ENCODE measurements around the gene FN3KRP. TPM values are rescaled to one million over a fixed set of nuclear protein-coding genes. Genes with fewer than 3 reads are reported as not detected.

Gene FN3KRP
- total and polyA plus RNA-seq, 10 of the 15 experiments (the other 5 are each of a cell fraction or from before 2014, with no cell fraction given) = 1.8 to 50.5 (median 26.5) TPM

DNA sequence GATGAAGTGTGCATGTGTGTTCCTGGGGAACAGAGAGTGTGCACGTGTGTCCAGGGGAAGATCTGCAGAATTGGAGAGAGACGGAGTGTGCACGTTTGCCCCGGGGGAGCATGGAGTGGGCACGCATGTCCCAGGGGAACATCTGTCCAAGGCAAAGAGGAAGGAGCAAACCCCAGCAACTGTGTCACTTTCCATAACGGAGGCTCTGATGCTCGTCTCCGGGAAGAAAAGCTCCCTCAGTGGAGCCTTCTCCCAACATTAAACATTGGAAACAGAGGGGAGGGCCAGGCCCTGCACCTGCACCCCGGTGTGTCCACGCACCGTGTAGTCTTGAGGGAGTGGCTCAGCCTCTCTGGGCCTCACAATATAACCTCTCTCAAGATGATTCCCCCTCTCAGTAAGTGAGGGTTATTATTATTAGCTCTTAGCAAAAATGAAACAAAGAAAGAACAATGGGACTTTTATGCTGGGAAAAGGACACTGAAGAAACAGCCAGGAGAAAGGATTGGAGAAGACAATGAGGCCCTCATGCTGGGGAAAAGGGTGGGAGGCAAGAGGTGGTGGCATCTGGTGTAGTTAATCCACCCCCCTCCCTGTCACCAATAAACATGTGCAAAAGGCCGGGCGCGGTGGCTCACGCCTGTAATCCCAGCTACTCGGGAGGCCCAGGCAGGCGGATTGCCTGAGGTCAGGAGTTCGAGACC is 25.6 kb upstream of the FN3KRP start:
- FAIRE-seq = no peak
- Histone ChIP-seq H3K36me3 (ENCODE audit: control insufficient read depth in 2 of 2, insufficient read depth in 2 of 2, low read length in 1 of 2) (no peaks in the 10 kb centered on the region), H3K4me3 (no peak overlapping the region), H4K20me1 (ENCODE audit: control insufficient read depth, insufficient read depth) (no peaks in the 10 kb centered on the region), H3K9me3 (replicated peaks; ENCODE audit: control insufficient read depth, insufficient read depth, low read length) (peaks cover 9% of the 10 kb centered on the region; the same call in 2 of the 3 replicates), H3K4me1 (ENCODE audit: control insufficient read depth, insufficient read depth, low read length) (no peaks in the 10 kb centered on the region), H3K9ac (ENCODE audit: control insufficient read depth, insufficient read depth, low read length) (no peak overlapping the region), H3K4me2 (ENCODE audit: control insufficient read depth, insufficient read depth) (0 out of 2 replicates have a peak overlapping the region, but pooled peaks have one; percentile 9), H3K27me3 (replicated peaks in 1 of 2; ENCODE audit: control insufficient read depth in 2 of 2, insufficient read depth in 2 of 2, low read length in 1 of 2) (no peaks in the 10 kb centered on the region), H3K27ac (ENCODE audit: control insufficient read depth, insufficient read depth) (no peak overlapping the region), H2AFZ (ENCODE audit: control insufficient read depth, low read depth, low read length) (no peak overlapping the region), H3K79me2 (ENCODE audit: control insufficient read depth, insufficient read depth, low read length) (no peaks in the 10 kb centered on the region)
- ChIA-PET SMC1A (ENCODE audit: uncharacterized antibody, unreplicated experiment) (no interaction called here), POLR2A (no interaction called here), CTCF (no interaction called here), RAD21 (ENCODE audit: unreplicated experiment) (no interaction called here)
- intact Hi-C loops (cut with micrococcal nuclease; ENCODE audit: unreplicated experiment) = no loop called here
- in situ Hi-C loops (cut with MboI) = no loop called here
- BruUV-seq (replicated peaks) = no TSS peak
- no peak for ATAC-seq
- no peak for DNase-seq (ENCODE audit: low read depth, low spot score)
- TF ChIP-seq, protein P1, sequence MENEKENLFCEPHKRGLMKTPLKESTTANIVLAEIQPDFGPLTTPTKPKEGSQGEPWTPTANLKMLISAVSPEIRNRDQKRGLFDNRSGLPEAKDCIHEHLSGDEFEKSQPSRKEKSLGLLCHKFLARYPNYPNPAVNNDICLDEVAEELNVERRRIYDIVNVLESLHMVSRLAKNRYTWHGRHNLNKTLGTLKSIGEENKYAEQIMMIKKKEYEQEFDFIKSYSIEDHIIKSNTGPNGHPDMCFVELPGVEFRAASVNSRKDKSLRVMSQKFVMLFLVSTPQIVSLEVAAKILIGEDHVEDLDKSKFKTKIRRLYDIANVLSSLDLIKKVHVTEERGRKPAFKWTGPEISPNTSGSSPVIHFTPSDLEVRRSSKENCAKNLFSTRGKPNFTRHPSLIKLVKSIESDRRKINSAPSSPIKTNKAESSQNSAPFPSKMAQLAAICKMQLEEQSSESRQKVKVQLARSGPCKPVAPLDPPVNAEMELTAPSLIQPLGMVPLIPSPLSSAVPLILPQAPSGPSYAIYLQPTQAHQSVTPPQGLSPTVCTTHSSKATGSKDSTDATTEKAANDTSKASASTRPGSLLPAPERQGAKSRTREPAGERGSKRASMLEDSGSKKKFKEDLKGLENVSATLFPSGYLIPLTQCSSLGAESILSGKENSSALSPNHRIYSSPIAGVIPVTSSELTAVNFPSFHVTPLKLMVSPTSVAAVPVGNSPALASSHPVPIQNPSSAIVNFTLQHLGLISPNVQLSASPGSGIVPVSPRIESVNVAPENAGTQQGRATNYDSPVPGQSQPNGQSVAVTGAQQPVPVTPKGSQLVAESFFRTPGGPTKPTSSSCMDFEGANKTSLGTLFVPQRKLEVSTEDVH (IDR thresholded peaks at IDR 0.05; ENCODE audit: low read depth, partially characterized antibody) = no peak
- no peak for TF ChIP-seq RFX5 (IDR thresholded peaks at IDR 0.05; ENCODE audit: low read depth, low read length)
- 0 out of 2 replicates have a peak, but pooled peaks have one; percentile 20 for TF ChIP-seq IKZF1 (conservative IDR thresholded peaks at IDR 0.05)
- 53% methylated on average over 18 of the region's 18 CpGs for WGBS (ENCODE audit: insufficient coverage, insufficient replicate concordance, low lambda C conversion rate, missing lambda C conversion rate)

DNA sequence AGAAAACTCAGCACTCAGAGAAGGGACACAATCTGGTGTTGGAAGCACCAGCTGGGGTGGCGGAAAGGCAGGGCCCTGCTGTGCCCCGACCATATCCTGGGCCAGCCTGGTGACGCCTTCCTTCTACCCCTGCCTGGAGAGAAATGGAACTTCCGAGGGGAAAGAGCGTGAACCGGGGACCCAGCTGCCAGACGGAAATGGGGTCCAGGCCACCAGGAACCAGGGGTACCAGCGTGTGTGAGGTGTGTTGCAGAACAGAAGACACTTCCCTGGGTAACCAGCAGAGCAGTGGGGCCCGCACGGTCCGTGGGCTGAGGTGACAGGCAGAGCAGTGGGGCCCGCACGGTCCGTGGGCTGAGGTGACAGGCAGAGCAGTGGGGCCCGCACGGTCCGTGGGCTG is 24.8 kb upstream of the FN3KRP start:
- peaks cover 11% of the 10 kb centered on the region; the same call in 2 of the 3 replicates for H3K9me3 ChIP-seq (replicated peaks; ENCODE audit: control insufficient read depth, insufficient read depth, low read length)
- ChIA-PET POLR2A (no interaction called here), RAD21 (ENCODE audit: unreplicated experiment) (no interaction called here), CTCF (no interaction called here), SMC1A (ENCODE audit: uncharacterized antibody, unreplicated experiment) (no interaction called here)
- no peaks in the 10 kb centered on the region for H3K4me1 ChIP-seq (ENCODE audit: control insufficient read depth, insufficient read depth, low read length)
- 69% methylated on average over 11 of the region's 17 CpGs for WGBS (ENCODE audit: insufficient coverage, insufficient replicate concordance, low lambda C conversion rate, missing lambda C conversion rate)
- no TSS peak for BruUV-seq (replicated peaks)
- no peak overlapping the region for H3K4me3 ChIP-seq
- no peaks in the 10 kb centered on the region for H3K79me2 ChIP-seq (ENCODE audit: control insufficient read depth, insufficient read depth, low read length)
- no peak overlapping the region for H3K9ac ChIP-seq (ENCODE audit: control insufficient read depth, insufficient read depth, low read length)
- no peak overlapping the region for H3K27ac ChIP-seq (ENCODE audit: control insufficient read depth, insufficient read depth)
- intact Hi-C loops (cut with micrococcal nuclease; ENCODE audit: unreplicated experiment) (no loop called here), in situ Hi-C loops (cut with MboI) (no loop called here)
- no peaks in the 10 kb centered on the region for H3K27me3 ChIP-seq (replicated peaks in 1 of 2; ENCODE audit: control insufficient read depth in 2 of 2, insufficient read depth in 2 of 2, low read length in 1 of 2)
- DNase-seq (ENCODE audit: low read depth, low spot score) (no peak), FAIRE-seq (no peak), ATAC-seq (no peak)
- H3K36me3 ChIP-seq (ENCODE audit: control insufficient read depth in 2 of 2, insufficient read depth in 2 of 2, low read length in 1 of 2) = no peaks in the 10 kb centered on the region
- no peak overlapping the region for H3K4me2 ChIP-seq (ENCODE audit: control insufficient read depth, insufficient read depth)
- H4K20me1 ChIP-seq (ENCODE audit: control insufficient read depth, insufficient read depth) = no peaks in the 10 kb centered on the region
- H2AFZ ChIP-seq (ENCODE audit: control insufficient read depth, low read depth, low read length) = no peak overlapping the region
- TF ChIP-seq NRF1 (conservative IDR thresholded peaks at IDR 0.05; ENCODE audit: low read depth, low read length) = no peak
- TF ChIP-seq BMI1 (IDR thresholded peaks at IDR 0.05; ENCODE audit: borderline replicate concordance) = no peak
- TF ChIP-seq, protein P2, sequence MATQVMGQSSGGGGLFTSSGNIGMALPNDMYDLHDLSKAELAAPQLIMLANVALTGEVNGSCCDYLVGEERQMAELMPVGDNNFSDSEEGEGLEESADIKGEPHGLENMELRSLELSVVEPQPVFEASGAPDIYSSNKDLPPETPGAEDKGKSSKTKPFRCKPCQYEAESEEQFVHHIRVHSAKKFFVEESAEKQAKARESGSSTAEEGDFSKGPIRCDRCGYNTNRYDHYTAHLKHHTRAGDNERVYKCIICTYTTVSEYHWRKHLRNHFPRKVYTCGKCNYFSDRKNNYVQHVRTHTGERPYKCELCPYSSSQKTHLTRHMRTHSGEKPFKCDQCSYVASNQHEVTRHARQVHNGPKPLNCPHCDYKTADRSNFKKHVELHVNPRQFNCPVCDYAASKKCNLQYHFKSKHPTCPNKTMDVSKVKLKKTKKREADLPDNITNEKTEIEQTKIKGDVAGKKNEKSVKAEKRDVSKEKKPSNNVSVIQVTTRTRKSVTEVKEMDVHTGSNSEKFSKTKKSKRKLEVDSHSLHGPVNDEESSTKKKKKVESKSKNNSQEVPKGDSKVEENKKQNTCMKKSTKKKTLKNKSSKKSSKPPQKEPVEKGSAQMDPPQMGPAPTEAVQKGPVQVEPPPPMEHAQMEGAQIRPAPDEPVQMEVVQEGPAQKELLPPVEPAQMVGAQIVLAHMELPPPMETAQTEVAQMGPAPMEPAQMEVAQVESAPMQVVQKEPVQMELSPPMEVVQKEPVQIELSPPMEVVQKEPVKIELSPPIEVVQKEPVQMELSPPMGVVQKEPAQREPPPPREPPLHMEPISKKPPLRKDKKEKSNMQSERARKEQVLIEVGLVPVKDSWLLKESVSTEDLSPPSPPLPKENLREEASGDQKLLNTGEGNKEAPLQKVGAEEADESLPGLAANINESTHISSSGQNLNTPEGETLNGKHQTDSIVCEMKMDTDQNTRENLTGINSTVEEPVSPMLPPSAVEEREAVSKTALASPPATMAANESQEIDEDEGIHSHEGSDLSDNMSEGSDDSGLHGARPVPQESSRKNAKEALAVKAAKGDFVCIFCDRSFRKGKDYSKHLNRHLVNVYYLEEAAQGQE (IDR thresholded peaks at IDR 0.05; ENCODE audit: low read depth, low read length) = no peak
- TF ChIP-seq ASH2L (IDR thresholded peaks at IDR 0.05; ENCODE audit: borderline replicate concordance, low read depth) = no peak
- TF ChIP-seq, protein P3, sequence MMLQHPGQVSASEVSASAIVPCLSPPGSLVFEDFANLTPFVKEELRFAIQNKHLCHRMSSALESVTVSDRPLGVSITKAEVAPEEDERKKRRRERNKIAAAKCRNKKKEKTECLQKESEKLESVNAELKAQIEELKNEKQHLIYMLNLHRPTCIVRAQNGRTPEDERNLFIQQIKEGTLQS (IDR thresholded peaks at IDR 0.05; ENCODE audit: borderline replicate concordance, extremely low read depth, low read depth, low read length) = no peak
- TF ChIP-seq ZNF274 (IDR thresholded peaks at IDR 0.05; ENCODE audit: insufficient read depth, insufficient read length) = no peak
- TF ChIP-seq RB1 (IDR thresholded peaks at IDR 0.05; ENCODE audit: borderline replicate concordance) = no peak

Measured in GM12878 (cell line).